ENCODE results near the gene MRI1.

GRCh38 chr19:13727798-13728197 is 36.5 kb upstream of the MRI1 start:
- TF ChIP-seq USF2 (IDR thresholded peaks at IDR 0.05; ENCODE audit: borderline replicate concordance, low read depth, low read length) (no peak), TCF12 (IDR thresholded peaks at IDR 0.05; ENCODE audit: low read depth, low read length) (no peak), ATF3 (IDR thresholded peaks at IDR 0.05; ENCODE audit: borderline replicate concordance, extremely low read depth, low read depth, low read length) (no peak), MXI1 (IDR thresholded peaks at IDR 0.05; ENCODE audit: low read depth, low read length) (no peak)
